Gastroesophageal sphincter (tissue), 4 donors: Measurements from ENCODE around the gene ROR2. TPM values are rescaled to one million over a fixed set of nuclear protein-coding genes. Genes with fewer than 3 reads are reported as not detected.
A peak's percentile ranks its signal among the peaks of the same experiment; 100 is the strongest.

ENCODE experiments used
- ATAC-seq: fragments of 150-250 bp; one replicate; pipeline ENCODE4 v1.9.1; 2016; ENCODE audit warnings: mild to moderate bottlenecking, moderate library complexity
- H3K27ac ChIP-seq, 4 donors: fragments of 200-600 bp; sonication (generic) in 3 of 4; 1 replicate in 3 of 4; 2 replicates in 1 of 4; pipeline ENCODE4 v1.5.1; 2016 to 2019
- H3K27me3 ChIP-seq: fragments of 200-600 bp; sonication (generic); one replicate; pipeline ENCODE4 v1.5.1; 2019
- H3K36me3 ChIP-seq, 2 donors: fragments of 200-600 bp; sonication (generic); one replicate each; pipeline ENCODE4 v1.5.1; 2019; ENCODE audit warnings: control low read depth in 1 of 2
- H3K4me1 ChIP-seq, 3 donors: fragments of 200-600 bp; sonication (generic); 1 replicate in 2 of 3; 2 replicates in 1 of 3; pipeline ENCODE4 v1.5.1; 2016 to 2019; ENCODE audit warnings: control low read depth in 2 of 3
- H3K4me3 ChIP-seq, 2 donors: fragments of 200-600 bp; sonication (generic); one replicate each; pipeline ENCODE4 v1.5.1; 2019; ENCODE audit warnings: mild to moderate bottlenecking in 1 of 2, moderate library complexity in 1 of 2
- H3K9me3 ChIP-seq, 3 donors: fragments of 200-600 bp; sonication (generic); one replicate each; pipeline ENCODE4 v1.5.1; 2017 to 2019; ENCODE audit warnings: control low read depth in 2 of 3
- CTCF ChIP-seq, 4 experiments: fragments of 200-600 bp in 2 of 4; fragments of 450-650 bp in 2 of 4; sonication (generic) in 1 of 4; IDR thresholded peaks; one replicate each; pipeline ENCODE4 v1.5.1; 2017 to 2019; ENCODE audit warnings: antibody characterized with exemption in 4 of 4, mild to moderate bottlenecking in 2 of 4, moderate library complexity in 2 of 4
- EP300 ChIP-seq: sonication (generic); formaldehyde crosslinking; IDR thresholded peaks from one replicate; pipeline ENCODE4 v1.6.1; 2017; ENCODE audit warnings: antibody characterized with exemption, mild to moderate bottlenecking
- POLR2A ChIP-seq, 2 donors: fragments of 450-650 bp; IDR thresholded peaks; one replicate each; pipeline ENCODE4 v1.6.1; 2017; ENCODE audit warnings: antibody characterized with exemption in 2 of 2, mild to moderate bottlenecking in 2 of 2, moderate library complexity in 1 of 2
- POLR2AphosphoS5 ChIP-seq: sonication (generic); formaldehyde crosslinking; IDR thresholded peaks from one replicate; pipeline ENCODE4 v1.6.1; 2017; ENCODE audit warnings: antibody characterized with exemption
- WGBS, 2 donors: methylation state at CpG; one replicate each; pipeline ENCODE4 v1.1.5; 2018; ENCODE audit warnings: low coverage in 1 of 2; 5-methylcytosine and 5-hydroxymethylcytosine counted together
- total RNA-seq, 4 donors: library from RNA; depleted of rRNA; stranded (reverse); fragments of >200 nt; gene quantifications; one replicate each; pipeline ENCODE4 v1.1.0, GENCODE V29; 2016

Gene ROR2
- total RNA-seq, 4 donors from 2014 or later, result 40.8 to 69.1 (median 63.2) TPM

GRCh38 chr9:91690540-91691249, 259.3 kb downstream of the ROR2 start:
- no peaks in the 10 kb centered on the region for H3K36me3 ChIP-seq
- H3K27me3 ChIP-seq, result no peaks in the 10 kb centered on the region
- H3K9me3 ChIP-seq, result no peaks in the 10 kb centered on the region
- WGBS, 2 donors, result 39 to 63% methylated on average over 5 of the region's 5 CpGs
- H3K27ac ChIP-seq, result peak overlapping the region in 2 of 4 donors; percentile 42 to 50
- H3K4me3 ChIP-seq, result no peak overlapping the region
- TF ChIP-seq POLR2A (IDR thresholded peaks at IDR 0.05) (no peak), POLR2AphosphoS5 (peak; percentile 13)
- ATAC-seq, result peak; percentile 62
- peaks cover 0 to 12% (median 0%) of the 10 kb centered on the region in 3 donors for H3K4me1 ChIP-seq

DNA sequence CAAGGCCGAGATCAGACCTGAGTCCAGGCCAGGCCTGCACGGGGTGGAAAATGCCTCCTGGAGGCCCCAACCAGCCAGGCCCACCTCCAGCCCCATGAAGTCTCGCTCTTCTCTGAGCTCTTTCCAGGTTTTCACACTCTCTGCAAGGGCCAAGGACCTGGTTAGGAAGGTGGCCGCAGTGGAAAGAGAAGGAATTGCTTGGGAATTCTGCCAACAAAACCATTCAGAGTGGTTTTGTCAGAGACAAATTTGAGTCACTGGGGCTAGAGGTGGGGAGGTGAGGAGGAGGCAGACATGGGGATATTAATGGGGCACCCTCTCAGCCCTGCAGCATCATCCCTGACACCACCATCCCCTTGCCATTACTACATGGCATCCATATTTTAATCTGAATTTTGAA, 261.0 kb downstream of the ROR2 start:
- no peak for ATAC-seq
- 100% methylated on average over 1 of the region's 4 CpGs; no CpG with 5 or more reads in 1 of the 2 donors for WGBS, 2 donors
- no peaks in the 10 kb centered on the region for H3K27me3 ChIP-seq
- H3K4me3 ChIP-seq, result no peak overlapping the region
- H3K9me3 ChIP-seq, result no peaks in the 10 kb centered on the region
- H3K4me1 ChIP-seq, result peaks cover 0 to 12% (median 0%) of the 10 kb centered on the region in 3 donors
- no peak for TF ChIP-seq POLR2A (IDR thresholded peaks at IDR 0.05)
- no peak for TF ChIP-seq EP300
- no peak for TF ChIP-seq POLR2AphosphoS5
- TF ChIP-seq CTCF (IDR thresholded peaks at IDR 0.05), result no peak
- no peak overlapping the region for H3K27ac ChIP-seq
- H3K36me3 ChIP-seq, result no peaks in the 10 kb centered on the region

DNA sequence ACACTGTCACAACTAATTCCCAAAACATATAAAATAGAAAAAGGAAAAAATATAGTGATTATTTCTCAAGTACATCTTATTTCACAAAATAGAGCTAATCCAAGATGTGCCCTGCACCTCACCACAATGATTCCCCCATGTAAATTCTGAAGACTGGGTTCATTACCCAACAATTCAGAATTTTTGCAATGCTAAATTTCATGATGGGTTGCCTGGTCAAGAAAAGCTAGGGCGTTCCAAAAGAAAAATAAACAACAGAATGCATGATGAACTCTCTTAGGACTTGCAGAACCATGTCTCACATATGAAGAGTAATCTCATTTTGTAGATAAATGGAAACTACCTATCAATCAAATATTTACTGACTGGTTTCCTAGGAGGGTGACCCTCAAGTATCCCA, 266.8 kb downstream of the ROR2 start:
- no peak overlapping the region for H3K4me3 ChIP-seq
- TF ChIP-seq CTCF (IDR thresholded peaks at IDR 0.05) (no peak), POLR2A (IDR thresholded peaks at IDR 0.05) (no peak), EP300 (no peak), POLR2AphosphoS5 (no peak)
- WGBS, 2 donors, result 56 to 90% methylated on average over 1 of the region's 1 CpG
- peaks cover 10% of the 10 kb centered on the region for H3K27me3 ChIP-seq
- H3K9me3 ChIP-seq, result no peaks in the 10 kb centered on the region
- no peak for ATAC-seq
- no peaks in the 10 kb centered on the region for H3K36me3 ChIP-seq
- peaks cover 0 to 8% (median 0%) of the 10 kb centered on the region in 3 donors for H3K4me1 ChIP-seq
- no peak overlapping the region for H3K27ac ChIP-seq

DNA sequence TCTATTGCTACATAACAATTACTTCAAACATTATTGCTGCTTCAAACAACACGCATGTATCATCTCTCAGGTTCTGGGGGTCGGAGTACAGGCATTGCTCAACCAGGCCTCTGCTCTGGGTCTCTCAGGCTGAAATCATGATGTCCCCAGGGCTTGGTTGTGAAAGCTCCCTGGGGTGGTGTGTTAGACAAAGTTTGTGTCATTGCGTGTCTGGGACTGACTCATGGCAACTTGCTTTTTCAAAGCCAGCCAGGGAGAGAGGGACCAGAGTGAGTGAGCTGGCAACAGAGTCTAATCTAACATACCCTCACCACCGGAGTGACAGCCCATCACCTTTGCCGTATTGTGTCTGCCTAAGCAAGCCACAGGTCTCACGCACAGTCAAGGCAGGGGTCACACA, 267.2 kb downstream of the ROR2 start:
- 83 to 100% methylated on average over 2 to 5 of the region's 6 CpGs for WGBS, 2 donors
- TF ChIP-seq POLR2A (IDR thresholded peaks at IDR 0.05), result no peak
- TF ChIP-seq EP300, result no peak
- TF ChIP-seq POLR2AphosphoS5, result no peak
- TF ChIP-seq CTCF (IDR thresholded peaks at IDR 0.05), result no peak
- Histone ChIP-seq H3K36me3 (no peaks in the 10 kb centered on the region), H3K27me3 (peaks cover 10% of the 10 kb centered on the region), H3K9me3 (no peaks in the 10 kb centered on the region), H3K27ac (no peak overlapping the region), H3K4me1 (peaks cover 0 to 8% (median 0%) of the 10 kb centered on the region in 3 donors), H3K4me3 (no peak overlapping the region)
- ATAC-seq, result no peak

GRCh38 chr9:91681461-91682305, 268.3 kb downstream of the ROR2 start:
- no peaks in the 10 kb centered on the region for H3K36me3 ChIP-seq
- peak overlapping the region in 1 of 2 donors; percentile 25 for H3K4me3 ChIP-seq
- no peaks in the 10 kb centered on the region for H3K9me3 ChIP-seq
- H3K4me1 ChIP-seq, result peaks cover 0 to 8% (median 0%) of the 10 kb centered on the region in 3 donors
- 35 to 36% methylated on average over 14 to 24 of the region's 43 CpGs for WGBS, 2 donors
- peak; percentile 64 to 89 (median 72) for TF ChIP-seq CTCF (IDR thresholded peaks at IDR 0.05)
- TF ChIP-seq EP300, result no peak
- ATAC-seq, result peak; percentile 79
- no peak overlapping the region for H3K27ac ChIP-seq
- peaks cover 10% of the 10 kb centered on the region for H3K27me3 ChIP-seq
